Fibroblast of villous mesenchyme (primary cell): Measurements from ENCODE around the gene LGR5. TPM values are rescaled to one million over a fixed set of nuclear protein-coding genes. Genes with fewer than 3 reads are reported as not detected.
A peak's percentile ranks its signal among the peaks of the same experiment; 100 is the strongest.

Experiments used
- DNase-seq: peaks from one replicate; pipeline ENCODE4 v3.0.0-alpha.2; 2010; ENCODE audit warnings: low read depth
- H3K4me3 ChIP-seq: 2 replicates; pipeline ENCODE4 v1.5.1; 2011; ENCODE audit warnings: low read depth, mild to moderate bottlenecking, low read length
- CTCF ChIP-seq: IDR thresholded peaks from 2 replicates; pipeline ENCODE4 v1.5.1; 2012; ENCODE audit warnings: low read depth, mild to moderate bottlenecking, low read length; ENCODE audit not compliant: insufficient read depth
- total RNA-seq: library from RNA; depleted of rRNA; stranded (reverse); fragments of >200 nt; gene quantifications from 2 replicates; pipeline ENCODE4 v1.2.3, GENCODE V29; 2012

Gene LGR5
- total RNA-seq, 1 donor: not detected

DNA sequence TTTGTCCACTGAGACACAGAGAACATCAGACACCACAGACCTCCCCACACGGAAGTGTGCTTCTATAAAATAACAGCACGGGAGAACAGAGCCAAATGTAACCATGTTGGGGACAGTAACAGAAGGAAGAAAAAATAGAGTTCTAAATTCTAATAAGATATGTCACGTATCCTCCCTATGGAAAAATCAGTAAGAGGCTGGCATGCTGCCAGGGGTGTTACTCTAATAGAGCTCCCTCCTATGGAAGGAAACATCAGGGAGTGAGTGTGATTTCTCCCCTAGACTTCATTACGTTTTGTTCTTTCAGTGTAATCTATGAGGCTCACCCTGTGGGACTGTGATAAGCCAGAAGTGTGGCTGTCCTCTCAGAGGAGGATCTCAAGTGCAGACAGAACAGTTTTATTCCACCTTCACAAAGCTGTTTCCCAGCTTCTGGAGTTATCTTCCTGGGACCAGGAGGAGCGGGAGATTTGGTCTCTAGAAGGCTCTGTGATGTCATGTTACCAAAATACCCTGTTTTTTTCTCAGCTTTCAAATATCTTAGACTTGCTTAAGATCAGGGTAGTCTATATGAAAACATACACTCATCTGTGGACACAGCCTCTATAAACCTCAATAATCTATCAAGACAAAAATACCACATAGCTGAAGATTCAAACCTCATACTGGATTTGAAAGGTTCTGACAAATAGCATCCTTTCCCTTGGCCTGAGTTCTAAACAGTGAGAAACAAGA is 154.8 kb downstream of the LGR5 start:
- peak; percentile 4 for DNase-seq
- H3K4me3 ChIP-seq: no peak overlapping the region
- TF ChIP-seq CTCF: no peak

DNA sequence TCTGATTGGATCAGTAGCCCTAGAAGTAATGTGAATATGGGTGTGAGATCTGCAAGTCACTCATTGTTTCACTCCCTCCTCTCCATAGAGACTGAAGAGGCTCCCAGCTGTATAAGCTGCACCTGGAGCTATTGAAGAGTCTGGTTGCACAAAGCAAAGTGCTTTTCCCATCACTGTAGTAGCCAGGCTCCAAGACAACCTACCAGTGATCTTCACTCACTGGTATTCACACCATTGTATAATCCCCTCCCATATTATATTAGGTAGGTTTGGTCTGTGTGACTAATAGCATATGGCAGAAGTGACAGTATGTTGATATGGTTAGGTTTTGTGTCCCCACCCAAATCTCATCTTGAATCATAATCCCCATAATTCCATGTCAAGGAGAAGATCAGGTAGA is 159.6 kb downstream of the LGR5 start:
- no peak overlapping the region for H3K4me3 ChIP-seq
- TF ChIP-seq CTCF: no peak
- DNase-seq: no peak

GRCh38 chr12:71601546-71601945 is 161.9 kb downstream of the LGR5 start:
- DNase-seq: no peak
- TF ChIP-seq CTCF: no peak
- no peak overlapping the region for H3K4me3 ChIP-seq

- no peak overlapping the region for H3K4me3 ChIP-seq
- DNase-seq: no peak
- TF ChIP-seq CTCF: no peak
Observed at GRCh38 chr12:71602761-71603577, 163.4 kb downstream of the LGR5 start.

DNA sequence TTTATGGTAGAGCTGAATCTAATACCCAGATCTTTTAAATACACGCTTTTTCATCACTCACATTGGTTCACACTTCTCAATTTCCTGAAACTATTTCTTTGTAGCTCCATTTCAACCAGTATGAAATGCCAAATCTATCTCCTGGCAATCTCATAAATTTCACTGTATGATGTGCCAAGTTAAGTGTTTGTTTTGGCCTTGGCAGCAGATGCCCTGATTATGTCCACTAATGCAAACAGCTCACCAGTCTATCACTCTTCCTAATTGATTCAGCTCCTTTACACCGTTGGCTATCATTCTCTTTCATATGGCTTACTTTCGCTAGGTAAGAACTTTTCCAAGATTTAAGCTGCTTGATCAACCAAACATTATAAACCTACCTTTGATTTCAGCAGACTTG is 165.4 kb downstream of the LGR5 start:
- no peak for TF ChIP-seq CTCF
- H3K4me3 ChIP-seq: no peak overlapping the region
- no peak for DNase-seq

GRCh38 chr12:71607494-71608330 is 168.1 kb downstream of the LGR5 start:
- no peak for TF ChIP-seq CTCF
- no peak overlapping the region for H3K4me3 ChIP-seq
- no peak for DNase-seq
